GM12878 (cell line): ENCODE measurements around the gene RBMS1.

Experiments
- CTCF ChIP-seq, 3 experiments: IDR thresholded peaks in 2 of 3; conservative IDR thresholded peaks in 1 of 3; 2 replicates each; pipeline ENCODE4 v1.5.1; 2011; ENCODE audit warnings: low read depth in 3 of 3, low read length in 3 of 3, mild to moderate bottlenecking in 3 of 3, control low read depth in 2 of 3, moderate library complexity in 2 of 3, inconsistent platforms in 1 of 3, mixed read lengths in 1 of 3; ENCODE audit not compliant: control insufficient read depth in 2 of 3, insufficient read depth in 1 of 3; ENCODE audit errors: extremely low read depth in 1 of 3
- EP300 ChIP-seq, 2 experiments: fragments of 150-350 bp in 1 of 2; IDR thresholded peaks; 2 replicates each; pipeline ENCODE4 v1.6.1; 2011 to 2012; ENCODE audit warnings: low read depth in 2 of 2, low read length in 2 of 2, borderline replicate concordance in 1 of 2, improper control_type of control experiment in 1 of 2, inconsistent platforms in 1 of 2; ENCODE audit not compliant: control insufficient read depth in 1 of 2
- EZH2 ChIP-seq: IDR thresholded peaks from 2 replicates; pipeline ENCODE4 v1.6.1; 2012; ENCODE audit warnings: low read depth, mild to moderate bottlenecking, control low read depth, inconsistent platforms, low read length, borderline replicate concordance; ENCODE audit not compliant: control insufficient read depth
- JUND ChIP-seq: IDR thresholded peaks from 2 replicates; pipeline ENCODE4 v1.6.1; 2012; ENCODE audit warnings: low read depth, mild to moderate bottlenecking, low read length, improper control_type of control experiment, moderate library complexity
- MXI1 ChIP-seq: fragments of 150-350 bp; IDR thresholded peaks from 2 replicates; pipeline ENCODE4 v1.6.1; 2011; ENCODE audit warnings: low read depth, mild to moderate bottlenecking, inconsistent platforms, low read length, improper control_type of control experiment
- NRF1 ChIP-seq: conservative IDR thresholded peaks from 2 replicates; pipeline ENCODE4 v1.6.1; 2011; ENCODE audit warnings: mild to moderate bottlenecking, low read depth, low read length, improper control_type of control experiment
- POLR2A ChIP-seq: IDR thresholded peaks from 2 replicates; pipeline ENCODE4 v1.6.1; 2011; ENCODE audit warnings: low read depth, mild to moderate bottlenecking, low read length
- ZNF207 ChIP-seq: fragments of 450-650 bp; IDR thresholded peaks from 2 replicates; pipeline ENCODE4 v1.6.1; 2014; ENCODE audit warnings: antibody characterized with exemption, mild to moderate bottlenecking, borderline replicate concordance

GRCh38 chr2:160252278-160252887 is 241.2 kb downstream of the RBMS1 start:
- no peak for TF ChIP-seq ZNF207
- TF ChIP-seq NRF1: no peak
- TF ChIP-seq EZH2: no peak
- peak; percentile 55 to 64 (median 63) for TF ChIP-seq CTCF (IDR thresholded peaks at IDR 0.05 in 2 of 3, conservative IDR thresholded peaks at IDR 0.05 in 1 of 3; ENCODE audit: control insufficient read depth in 2 of 3, extremely low read depth in 1 of 3, insufficient read depth in 1 of 3, low read depth in 3 of 3, low read length in 3 of 3)
- no peak for TF ChIP-seq JUND
- TF ChIP-seq POLR2A: no peak
- no peak for TF ChIP-seq MXI1
- TF ChIP-seq EP300 (IDR thresholded peaks at IDR 0.05; ENCODE audit: borderline replicate concordance in 1 of 2, control insufficient read depth in 1 of 2, low read depth in 2 of 2, low read length in 2 of 2): no peak
